Measurements from ENCODE around the gene SSR1.
"Not testable (repeated sequence)": the region's sequence is repeated elsewhere in the genome, so short reads cannot be mapped to it uniquely, and the experiment has no call there.

Gene SSR1

DNA sequence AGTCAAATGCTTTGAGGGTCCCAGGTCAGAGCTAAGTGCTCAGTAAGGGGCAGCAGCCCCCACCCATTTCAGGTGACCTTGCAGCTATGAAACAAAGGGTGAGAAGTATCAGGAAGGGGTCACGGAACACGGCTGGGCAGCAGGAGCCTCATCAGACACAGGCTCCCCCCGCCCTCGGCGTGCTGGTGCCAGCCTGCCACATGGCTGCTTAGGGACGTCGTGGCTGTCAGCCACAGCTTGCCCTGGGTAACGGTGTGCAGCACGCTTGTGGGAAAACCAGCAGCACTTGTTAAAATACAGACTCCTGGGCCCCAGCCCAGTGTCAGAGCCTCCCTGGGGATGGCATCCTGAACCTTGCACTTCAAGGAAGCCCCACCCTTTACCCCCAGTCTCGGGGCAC, 39.3 kb downstream of the SSR1 start:
- no peak for DNase-seq

DNA sequence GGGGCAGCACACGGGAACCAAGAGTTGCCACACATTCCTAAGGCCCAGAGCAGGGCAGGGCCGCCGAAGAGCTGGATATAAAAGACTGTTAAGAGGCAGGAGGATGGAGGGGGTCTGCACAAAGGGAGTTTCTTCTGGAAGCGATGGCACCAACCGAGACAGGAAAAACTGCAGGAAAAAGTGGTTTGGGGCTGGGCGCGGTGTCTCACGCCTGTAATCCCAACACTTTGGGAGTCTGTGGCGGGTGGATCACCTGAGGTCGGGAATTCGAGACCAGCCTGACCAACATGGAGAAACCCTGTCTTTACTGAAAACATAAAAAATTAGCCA, 41.8 kb downstream of the SSR1 start:
- no peak for DNase-seq

DNA sequence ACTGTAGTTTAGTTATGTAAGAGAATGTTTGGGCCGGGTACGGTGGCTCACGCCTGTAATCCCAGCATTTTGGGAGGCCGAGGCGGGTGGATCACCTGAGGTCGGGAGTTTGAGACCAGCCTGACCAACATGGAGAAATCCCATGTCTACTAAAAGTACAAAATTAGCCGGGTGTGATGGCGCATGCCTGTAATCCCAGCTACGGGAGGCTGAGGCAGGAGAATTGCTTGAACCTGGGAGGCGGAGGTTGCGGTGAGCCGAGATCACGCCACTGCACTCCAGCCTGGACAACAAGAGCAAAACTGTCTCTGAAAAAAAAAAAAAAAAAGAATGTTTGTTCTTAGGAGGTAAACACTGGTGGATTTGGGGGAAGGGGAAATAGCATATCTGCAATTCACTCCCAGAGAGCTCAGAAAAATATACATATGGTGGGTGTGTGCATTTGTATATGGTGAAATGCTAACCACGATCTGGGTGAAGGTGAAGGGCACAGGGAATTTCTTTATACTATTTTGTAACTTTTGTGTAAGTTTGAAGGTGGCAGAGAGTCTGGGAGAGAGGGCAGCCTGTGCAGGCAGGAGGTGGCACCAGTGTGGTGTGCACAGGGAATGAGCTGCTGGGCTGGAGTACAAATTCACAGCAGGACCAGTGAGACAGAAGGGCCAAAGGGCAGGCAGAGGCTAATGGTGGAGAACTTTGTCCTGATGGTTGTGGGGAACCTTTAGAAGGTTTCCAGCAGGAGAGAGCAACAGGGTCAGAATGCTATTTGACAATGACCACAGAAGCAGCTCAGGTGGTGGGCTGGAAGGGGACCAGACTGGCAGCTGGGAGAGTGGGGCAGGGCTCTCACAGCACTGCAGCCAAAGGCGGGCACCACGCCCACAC, 42.4 kb downstream of the SSR1 start:
- DNase-seq = no peak

DNA sequence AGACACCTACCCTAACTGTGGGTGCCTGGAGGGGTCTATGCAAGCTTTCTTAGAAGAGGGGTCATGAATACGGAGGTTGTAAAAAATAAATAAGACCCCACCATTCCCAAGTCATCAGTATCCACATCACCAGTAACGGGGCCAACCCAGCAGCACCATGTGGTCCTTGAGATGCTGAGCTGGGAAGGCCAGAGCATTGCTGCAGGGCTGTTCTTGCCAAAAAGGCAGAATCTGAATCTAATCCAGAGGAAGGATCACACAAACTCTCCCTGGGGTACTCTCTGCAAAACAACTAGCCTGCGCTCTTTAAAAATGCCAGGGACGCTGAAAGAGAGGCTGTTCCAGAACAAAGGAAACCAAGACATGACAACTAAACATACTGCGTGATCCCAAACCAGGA, 43.2 kb downstream of the SSR1 start:
- no peak for DNase-seq

DNA sequence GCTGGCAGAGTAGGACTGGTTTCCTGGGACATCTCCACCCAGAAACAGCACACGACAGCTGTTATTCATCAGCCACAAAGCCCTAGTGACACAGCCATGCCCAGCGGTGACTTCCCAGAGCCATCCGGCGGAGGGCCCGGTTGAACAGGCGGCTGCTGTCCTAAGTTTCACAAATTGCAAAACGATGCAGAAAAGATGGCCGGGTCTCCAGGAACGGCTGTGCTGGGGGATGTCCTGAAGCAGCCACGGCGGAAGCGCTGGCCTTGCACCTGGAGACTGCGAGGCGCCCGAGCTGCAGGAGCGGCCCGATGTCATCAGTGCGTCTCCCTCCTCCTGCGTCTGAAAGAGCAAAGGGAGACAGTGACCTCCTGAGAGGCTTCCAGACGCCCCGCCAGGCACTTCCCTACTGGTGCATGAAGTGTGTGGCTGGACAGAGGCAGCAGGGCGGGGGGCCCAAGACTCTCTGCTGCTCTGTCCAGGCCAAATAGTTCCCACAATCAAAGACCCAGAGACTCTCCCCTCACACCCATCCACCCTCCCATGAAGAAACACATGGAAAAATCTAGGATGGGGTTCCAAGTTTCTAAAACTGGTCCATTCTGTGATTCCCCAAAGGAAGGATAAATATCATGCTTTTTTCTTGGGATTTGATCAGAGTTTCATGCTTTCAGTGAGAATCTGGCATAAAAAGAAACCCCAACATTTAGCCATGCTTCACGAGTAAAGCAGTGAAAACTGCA, 44.0 kb downstream of the SSR1 start:
- DNase-seq = no peak

DNA sequence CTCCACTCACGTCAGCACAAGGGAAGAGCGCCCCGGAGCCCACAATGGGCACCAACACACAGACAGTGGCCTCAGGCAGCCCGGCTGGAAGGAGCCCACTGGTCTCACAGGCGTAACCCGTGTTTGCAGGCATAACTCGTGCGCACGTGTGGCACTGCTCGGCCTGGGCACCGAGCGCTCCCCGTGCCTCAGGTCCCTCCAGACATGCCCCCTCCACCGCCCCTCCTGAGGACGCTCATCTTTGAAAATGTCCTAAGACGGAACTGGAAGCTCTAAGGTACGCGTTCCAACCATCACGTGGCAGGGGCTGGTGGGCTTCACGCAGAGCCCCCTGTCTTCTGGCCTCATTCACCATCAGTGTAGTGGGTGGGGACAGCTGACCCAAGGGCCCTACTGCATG, 44.6 kb downstream of the SSR1 start:
- no peak for DNase-seq

DNA sequence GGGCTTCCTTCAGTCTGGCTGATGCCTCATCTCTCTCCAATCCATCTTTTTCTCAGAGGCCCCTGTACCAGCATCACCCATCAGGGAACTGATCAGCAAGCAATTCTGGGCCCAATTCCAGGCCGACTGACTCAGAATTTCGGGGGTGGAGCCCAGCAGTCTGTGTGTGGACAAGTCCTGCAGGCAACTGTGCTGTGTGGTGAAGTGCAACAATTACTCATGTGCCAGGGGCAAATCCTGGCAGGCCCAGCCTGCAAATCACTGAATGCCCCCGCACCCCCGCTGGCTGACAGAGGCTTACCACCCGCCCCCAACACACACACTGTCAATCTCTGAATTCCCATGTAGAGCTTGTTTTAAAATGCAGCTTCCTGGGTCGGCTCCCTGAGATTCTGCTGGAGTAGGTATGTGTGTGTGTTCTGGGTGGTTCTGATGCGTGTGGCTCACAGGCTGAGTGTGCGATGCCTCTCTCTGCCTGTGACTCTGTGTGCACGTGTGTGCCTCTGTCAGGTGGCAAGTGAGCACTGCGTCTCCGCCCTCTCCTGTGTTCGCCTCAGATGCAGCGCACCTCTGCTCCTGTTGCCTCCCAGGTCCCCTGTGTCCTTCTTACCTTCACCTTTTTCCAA, 45.4 kb downstream of the SSR1 start:
- no peak for DNase-seq

DNA sequence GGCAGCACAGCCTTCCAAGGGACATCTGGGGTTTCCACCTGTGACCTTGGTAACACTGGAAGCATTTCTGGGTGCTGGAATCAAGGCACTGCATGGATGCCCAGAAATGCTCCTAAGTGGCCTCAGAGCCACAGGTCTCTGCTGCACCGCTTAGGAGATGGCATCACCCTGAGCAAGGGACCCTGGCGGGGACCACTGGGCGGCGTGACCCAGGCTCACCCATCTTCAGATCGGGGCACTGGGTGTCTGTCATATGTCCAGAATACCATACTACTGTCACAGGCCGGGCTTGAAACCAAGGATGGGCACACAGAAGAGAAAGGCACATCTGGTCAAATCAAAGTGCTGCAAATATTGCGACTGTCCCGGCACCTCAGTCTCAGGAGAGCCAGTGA, 45.9 kb downstream of the SSR1 start:
- DNase-seq = no peak

DNA sequence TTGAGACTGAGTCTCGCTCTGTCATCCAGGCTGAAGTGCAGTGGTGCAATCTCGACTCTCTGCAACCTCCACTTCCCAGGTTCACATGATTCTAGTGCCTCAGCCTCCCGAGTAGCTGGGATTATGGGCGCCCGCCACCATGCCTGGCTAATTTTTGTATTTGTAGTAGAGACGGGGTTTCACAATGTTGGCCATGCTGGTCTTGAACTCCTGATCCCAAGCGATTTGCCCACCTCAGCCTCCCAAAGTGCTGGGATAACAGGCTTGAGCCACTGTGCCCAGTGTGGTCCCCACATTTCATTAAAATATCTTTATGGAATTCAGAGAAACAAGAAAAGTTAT, 47.6 kb downstream of the SSR1 start:
- not testable (repeated sequence) for DNase-seq

DNA sequence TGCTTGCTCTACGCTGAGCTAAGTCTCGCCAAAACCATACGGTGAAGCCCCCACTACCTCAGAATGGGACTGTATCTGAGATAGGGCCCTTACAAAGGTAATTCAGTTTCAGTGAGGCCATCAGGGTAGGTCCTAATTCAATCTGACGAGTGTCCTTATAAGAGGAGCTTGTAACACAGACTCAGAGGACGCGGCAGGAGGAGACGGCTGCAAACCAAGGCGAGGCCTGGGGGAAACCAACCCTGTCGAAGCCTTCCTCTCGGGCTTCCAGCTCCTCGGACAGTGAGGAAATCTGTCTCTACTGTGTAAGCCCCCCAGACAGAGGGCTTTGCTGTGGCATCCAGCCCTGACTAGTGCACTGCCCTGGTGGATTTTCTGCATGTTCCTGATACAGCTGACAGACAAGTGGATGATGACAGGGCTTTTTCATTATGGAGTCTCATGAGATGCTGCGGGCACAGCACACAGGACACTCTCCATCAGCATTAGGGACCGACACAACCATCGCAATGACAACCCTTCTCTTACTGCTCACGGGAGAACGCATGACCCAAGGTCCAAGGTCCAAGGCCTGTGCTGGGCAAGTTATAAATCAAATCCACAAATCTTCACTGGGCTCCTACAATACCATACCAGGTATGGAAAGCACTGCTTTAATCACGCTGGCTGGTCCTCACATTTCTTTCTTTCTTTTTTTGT, 48.2 kb downstream of the SSR1 start:
- DNase-seq = no peak

DNA sequence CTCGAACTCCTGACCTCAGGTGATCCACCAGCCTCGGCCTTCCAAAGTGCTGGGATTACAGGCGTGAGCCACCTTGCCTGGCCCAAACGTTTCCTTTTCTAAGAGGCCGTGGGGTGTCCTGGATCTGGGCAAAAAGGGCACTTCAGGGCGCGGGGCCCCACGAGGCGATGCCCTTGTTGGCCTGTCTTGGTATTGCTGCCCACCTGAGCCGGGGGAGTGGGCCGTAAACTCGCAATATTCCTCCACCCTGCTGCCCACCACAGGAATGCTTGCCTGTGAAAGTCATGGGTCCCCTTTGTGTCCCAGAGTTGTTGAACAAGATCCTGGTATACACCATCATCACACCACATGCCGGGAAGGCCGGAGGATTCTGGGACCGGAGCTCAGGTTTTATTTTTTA, 49.0 kb downstream of the SSR1 start:
- DNase-seq = no peak

DNA sequence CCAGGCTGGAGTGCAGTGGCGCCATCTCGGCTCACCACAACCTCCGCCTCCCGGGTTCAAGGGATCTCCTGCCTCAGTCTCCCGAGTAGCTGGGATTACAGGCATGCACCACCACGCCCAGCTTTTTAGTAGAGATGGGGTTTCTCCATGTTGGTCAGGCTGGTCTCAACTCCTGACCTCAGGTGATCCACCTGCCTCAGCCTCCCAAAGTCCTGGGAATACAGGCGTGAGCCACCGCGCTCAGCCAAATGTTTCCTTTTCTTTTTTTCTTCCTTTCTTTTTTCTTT, 49.5 kb downstream of the SSR1 start:
- not testable (repeated sequence) for DNase-seq

DNA sequence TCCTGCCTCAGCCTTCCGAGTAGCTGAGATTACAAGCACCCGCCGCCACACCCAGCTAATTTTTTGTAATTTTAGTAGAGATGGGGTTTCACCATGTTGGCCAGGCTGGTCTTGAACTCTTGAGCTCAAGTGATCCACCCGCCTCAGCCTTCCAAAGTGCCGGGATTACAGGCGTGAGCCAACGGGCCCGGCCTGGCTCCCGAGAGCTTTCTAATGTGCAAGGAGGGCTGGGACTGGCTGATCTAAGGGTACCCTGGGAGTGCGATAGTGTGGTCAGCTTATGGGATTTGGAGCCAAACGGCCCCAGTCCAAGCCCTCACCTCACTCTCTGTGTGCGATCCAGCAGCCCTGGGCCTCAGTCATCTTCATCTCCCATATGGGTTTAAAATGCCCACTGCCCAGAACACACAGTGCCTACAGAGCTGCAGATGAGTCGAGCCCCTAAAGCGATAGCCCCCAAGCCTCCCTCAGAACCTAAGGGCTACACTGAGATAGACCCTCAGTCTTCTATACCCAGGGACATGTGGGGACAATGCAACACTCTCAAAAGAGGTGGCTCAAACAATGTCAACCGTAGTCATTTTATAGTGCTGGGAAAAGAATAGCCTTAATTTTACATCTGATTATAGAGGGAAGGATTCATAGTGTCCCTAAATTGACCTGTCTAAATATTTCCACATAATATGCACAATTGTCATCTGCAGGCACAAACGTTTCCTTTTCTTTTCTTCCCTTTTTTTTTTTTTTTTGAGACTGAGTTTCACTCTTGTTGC, 50.1 kb downstream of the SSR1 start:
- DNase-seq = no peak

DNA sequence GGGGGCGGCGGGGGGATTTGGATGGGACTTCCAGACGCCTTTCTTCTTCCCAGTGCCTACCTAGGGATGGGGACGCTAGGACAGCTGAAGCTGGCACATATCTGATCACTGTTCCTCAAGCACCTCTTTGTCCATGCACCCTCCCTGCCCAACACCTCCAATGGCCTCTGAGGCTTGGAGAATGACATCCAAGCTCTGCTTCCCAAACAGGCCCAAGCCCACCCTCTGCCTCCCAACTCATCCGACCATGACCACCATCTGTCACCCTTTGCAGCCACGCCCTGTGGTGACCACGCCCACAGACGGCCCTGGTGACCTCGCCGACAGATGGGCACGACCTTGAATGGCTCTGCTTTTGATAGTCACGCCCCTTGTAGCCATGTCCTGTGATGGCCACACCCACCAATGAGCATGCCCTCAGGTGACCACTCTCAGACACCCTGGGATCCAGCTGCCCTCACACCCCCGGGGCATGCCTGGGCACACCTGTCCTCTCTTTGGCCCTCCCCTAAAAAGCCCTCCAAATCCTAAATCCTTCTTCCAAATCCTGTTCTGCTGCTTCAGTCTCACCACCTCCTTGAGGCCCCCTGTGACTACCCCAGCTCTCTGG, 51.0 kb downstream of the SSR1 start:
- no peak for DNase-seq

DNA sequence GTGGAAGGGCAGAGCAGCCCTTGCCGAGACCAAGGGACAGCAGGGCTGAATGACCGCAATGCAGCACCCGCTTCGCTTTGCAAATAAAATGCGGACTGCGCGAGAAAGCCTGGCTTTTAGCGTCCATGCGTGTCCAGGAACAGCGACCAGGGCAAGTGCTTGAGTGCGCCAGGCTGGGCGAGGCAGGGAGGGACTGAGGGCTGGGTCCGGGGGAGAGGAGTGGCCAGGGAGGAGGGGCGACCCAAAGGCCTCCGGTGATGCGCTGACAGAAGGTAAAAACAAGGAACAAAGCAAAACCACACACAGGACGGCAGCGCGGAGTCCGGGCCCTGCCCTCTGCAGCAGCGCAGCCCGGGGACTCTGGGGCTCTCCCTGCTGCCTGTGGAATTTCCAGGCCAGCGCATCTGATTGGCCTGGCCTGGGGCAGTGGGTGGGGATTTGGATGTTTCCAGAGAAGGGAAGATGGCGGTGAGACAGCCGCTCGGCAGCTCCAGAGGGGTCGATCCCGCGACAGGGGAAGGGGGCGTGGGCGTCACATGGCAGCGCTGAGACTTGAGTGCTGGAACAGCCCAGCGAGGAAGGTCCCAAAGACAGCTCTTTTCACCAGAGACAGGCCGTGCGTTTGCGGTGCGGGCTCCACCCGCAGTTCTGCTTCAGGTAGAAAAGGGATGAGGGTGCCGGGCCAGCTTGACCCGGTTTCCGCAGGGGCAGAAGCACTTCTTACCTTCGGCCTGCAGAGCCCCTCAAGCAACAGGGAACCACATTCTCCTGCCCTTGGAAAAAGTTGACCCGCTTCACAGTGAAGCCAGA, 51.8 kb downstream of the SSR1 start:
- DNase-seq = no peak

DNA sequence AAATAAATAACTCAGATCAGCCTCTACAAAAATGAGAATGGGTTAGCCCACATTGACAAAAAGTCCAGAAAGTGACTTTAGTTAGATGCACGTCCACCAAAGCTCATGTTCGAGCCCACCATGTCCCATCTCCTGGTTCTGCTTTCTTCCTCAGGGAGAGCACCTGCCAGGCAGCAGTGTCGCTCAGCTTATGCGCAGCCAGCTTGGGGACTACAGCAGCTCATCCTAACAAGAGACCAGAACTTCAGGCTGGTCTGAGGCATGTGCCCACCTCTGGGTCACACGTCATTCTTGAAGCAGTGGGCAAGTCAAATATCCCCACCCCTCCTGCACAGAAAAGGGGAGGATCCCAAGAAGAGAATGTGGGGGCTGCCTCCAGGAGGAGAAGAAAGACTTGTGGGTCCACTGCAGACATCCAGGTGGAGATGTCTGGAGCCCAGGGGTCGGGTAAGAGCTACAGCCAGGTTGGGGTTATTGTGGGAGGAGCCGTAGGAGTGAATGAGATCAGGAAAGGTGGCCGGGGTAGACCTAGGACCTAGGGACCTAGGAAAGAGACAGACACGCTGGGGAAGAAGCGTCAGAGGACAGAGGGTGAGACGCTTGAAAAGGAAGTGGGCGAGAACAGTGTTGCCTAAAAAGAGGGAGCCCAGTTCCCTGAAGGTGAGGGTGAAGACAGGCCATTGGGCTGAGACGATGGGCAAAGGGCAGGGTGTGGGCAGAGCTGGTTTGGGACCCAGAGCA, 52.5 kb downstream of the SSR1 start:
- DNase-seq = no peak

DNA sequence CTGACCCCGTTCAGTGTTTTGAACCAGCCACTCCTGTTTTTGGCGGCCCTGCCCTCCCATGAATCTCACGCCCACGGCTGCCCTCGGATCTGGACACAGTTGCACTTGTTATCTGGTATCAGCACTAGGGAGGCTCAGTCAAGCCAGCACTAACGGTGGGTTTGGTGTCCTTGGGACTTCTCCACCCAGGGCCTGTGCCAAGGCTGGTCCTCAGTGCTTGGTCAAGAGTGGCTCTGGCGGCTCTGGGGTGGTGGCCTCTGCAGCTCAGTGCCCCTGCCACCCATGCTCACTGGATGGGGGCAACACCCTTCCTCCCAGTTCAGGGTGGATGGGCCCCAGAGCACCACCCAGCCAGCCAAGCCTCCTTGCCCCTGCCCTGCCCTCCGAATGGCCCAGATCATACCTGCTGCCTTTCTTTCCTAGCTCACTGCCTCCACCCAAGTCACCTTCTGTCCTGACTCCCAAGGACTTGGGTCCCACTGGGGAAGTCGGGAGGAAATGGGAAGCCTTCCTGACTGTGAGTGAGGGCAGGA, 54.7 kb downstream of the SSR1 start:
- DNase-seq = no peak

DNA sequence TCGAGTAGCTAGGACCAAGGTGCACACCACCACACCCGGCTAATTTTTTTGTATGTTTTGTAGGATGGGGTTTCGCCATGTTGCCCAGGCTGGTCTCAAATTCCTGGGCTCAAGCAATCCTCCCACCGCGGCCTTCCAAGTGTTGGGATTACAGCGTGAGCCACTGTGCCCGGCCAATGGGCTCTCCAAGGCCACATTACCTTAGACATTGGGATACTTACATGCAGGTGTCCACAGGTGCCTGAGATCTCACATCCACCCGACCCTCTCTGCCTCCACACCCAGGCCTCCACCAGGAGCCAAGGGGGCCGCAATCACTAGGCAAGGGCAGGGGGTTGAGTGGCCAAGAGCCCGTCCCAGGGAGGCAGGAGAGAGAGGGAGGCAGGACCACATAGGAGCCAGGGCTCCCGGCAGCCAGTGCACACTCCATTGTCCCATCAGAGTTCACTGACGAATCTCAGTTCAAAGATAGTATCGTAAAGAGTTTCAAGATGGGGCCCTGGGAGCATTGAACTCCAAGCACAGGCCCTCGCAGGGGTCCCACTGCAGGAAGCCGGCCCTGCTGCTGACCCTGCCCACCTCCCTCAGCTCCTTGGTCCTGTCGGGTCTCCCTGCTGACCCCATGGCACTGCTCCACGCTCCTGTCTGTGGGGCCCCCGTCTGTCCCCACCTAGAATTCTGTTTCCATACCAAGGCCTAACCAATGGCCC, 55.3 kb downstream of the SSR1 start:
- DNase-seq = no peak

DNA sequence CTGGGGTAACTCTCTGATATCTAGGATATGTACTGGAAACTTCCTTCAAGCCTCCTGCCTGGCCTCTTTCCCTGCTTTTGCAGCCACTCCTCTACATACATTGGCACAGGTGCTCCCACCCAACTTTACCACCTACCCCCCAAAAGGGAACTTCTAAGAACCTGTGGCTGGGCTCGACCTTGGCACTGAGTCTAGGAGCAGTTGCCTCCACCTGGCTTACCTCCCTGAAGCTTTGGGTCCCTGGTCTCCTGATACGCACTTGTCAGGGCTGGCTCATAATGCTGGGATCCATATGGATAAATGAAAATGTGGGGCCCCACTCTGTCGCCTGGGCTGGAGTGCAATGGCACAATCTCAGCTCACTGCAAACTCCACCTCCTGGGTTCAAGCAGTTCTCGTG, 56.2 kb downstream of the SSR1 start:
- DNase-seq = no peak

DNA sequence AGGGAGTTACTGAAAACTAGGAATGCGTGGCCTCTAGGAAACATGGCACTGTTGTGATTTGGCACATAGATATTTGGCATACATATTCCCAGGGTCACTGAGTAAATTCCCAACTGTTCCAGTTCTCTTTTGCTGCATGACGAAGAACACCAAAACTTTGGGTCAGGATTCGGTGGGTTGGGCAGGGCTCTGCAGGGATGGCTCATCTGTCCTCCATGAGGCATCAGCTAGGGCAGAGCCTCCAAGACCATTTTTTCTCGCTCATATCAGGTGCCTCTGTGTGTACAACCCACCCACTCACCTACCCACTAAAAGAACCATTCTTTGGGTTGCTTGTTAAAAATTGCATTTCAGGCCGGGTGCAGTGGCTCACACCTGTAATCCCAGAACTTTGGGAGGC, 57.1 kb downstream of the SSR1 start:
- DNase-seq = no peak
